ENCODE data around the gene SDHA.
"Not testable (repeated sequence)": the region's sequence is repeated elsewhere in the genome, so short reads cannot be mapped to it uniquely, and the experiment has no call there.

The SDHA gene

DNA sequence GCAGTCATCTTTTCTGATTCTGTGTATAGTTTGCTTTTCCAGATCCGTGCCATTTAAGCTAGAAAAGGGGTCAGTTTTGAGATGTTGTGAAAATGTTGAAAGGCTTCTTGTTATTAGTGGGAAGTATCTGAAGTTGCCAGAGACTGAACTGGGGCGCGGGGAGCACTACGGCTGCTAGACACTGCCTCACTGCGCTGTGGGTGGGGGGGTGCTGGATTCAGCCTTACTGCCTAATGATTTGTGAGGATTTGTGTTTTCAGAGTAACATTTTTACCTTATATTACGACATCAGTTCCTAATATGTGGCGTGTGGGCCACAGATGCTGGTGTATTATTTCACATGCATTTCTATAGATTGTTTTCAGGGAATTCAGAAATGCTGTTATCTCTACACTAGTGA is 55.4 kb downstream of the SDHA start:
- H3K4me3 ChIP-seq (ENCODE audit: low read depth in 1 of 2, low read length in 2 of 2); H3K9me3 ChIP-seq (ENCODE audit: control insufficient read depth in 1 of 2, low read length in 2 of 2); H3K27me3 ChIP-seq (ENCODE audit: low read depth, low read length); H3K27ac ChIP-seq (ENCODE audit: low read length): not testable (repeated sequence)
- Histone ChIP-seq H3K4me1 (ENCODE audit: control insufficient read depth in 1 of 2, insufficient read depth in 2 of 2, low read length in 2 of 2) (peaks cover 0 to 17% of the 10 kb centered on the region in 2 donors), H3K36me3 (ENCODE audit: control insufficient read depth in 1 of 2, insufficient read depth in 2 of 2, low read length in 2 of 2) (peaks cover 0 to 12% of the 10 kb centered on the region in 2 donors)

DNA sequence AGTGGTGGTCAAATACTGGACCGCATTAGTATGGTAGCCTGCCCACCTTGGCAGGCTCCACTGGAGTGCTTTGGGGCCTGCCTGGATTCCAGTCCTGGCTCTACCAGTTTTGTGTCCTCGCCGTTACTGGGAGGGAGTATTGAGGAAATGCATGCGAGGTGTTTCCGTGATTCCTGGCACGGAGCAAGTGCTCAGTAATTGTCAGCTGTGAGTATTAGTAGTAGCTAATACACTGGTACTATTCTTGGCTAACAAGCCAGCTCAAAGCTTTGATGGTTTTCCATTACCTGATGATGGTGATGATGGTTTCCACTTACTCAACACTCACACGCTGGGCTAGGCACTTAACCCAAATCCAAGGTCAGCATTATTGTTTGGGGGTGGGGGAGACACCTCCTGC is 56.2 kb downstream of the SDHA start:
- peaks cover 0 to 17% of the 10 kb centered on the region in 2 donors for H3K4me1 ChIP-seq (ENCODE audit: control insufficient read depth in 1 of 2, insufficient read depth in 2 of 2, low read length in 2 of 2)
- H3K36me3 ChIP-seq (ENCODE audit: control insufficient read depth in 1 of 2, insufficient read depth in 2 of 2, low read length in 2 of 2) = peaks cover 0 to 12% of the 10 kb centered on the region in 2 donors
- H3K9me3 ChIP-seq (ENCODE audit: control insufficient read depth in 1 of 2, low read length in 2 of 2); H3K27ac ChIP-seq (ENCODE audit: low read length); H3K4me3 ChIP-seq (ENCODE audit: low read depth in 1 of 2, low read length in 2 of 2); H3K27me3 ChIP-seq (ENCODE audit: low read depth, low read length): not testable (repeated sequence)

- Histone ChIP-seq H3K4me1 (ENCODE audit: control insufficient read depth in 1 of 2, insufficient read depth in 2 of 2, low read length in 2 of 2) (peaks cover 0 to 6% of the 10 kb centered on the region in 2 donors), H3K36me3 (ENCODE audit: control insufficient read depth in 1 of 2, insufficient read depth in 2 of 2, low read length in 2 of 2) (peaks cover 0 to 12% of the 10 kb centered on the region in 2 donors), H3K4me3 (ENCODE audit: low read depth in 1 of 2, low read length in 2 of 2) (no peak overlapping the region), H3K9me3 (ENCODE audit: control insufficient read depth in 1 of 2, low read length in 2 of 2) (no peaks in the 10 kb centered on the region), H3K27ac (ENCODE audit: low read length) (no peak overlapping the region), H3K27me3 (ENCODE audit: low read depth, low read length) (no peaks in the 10 kb centered on the region)
Observed at GRCh38 chr5:278646-279045, 60.5 kb downstream of the SDHA start.

DNA sequence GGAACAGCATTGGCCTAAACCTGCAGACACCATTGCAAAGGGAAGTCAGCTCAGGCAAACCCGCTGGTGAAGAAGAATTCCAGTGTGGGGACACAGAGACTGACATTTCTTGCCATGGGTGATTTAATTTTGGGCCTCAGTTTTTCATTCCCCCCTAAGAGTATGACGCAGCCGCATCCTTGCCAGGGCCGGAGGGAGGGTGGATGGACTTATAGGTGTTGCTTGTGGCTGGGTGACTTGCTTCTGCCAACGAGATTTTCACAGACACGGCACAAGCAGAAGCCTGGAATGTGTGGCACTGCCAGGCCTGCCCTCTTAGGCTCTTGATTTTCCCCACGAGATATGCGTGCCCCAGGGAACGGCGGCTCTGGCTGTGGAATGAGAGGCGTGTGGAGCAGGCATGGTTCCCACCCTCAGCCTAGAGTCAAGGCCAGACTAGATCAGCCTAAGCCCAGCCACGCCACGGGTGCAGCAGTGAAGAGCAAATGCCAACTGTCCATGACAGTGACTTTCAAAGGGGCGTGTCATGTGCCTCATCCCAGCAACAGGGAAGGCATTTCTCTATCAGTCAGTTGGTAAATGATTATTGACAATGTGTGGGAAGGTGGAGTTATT is 61.0 kb downstream of the SDHA start:
- H3K4me3 ChIP-seq (ENCODE audit: low read depth in 1 of 2, low read length in 2 of 2); H3K9me3 ChIP-seq (ENCODE audit: control insufficient read depth in 1 of 2, low read length in 2 of 2); H3K27ac ChIP-seq (ENCODE audit: low read length); H3K27me3 ChIP-seq (ENCODE audit: low read depth, low read length); H3K4me1 ChIP-seq (ENCODE audit: control insufficient read depth in 1 of 2, insufficient read depth in 2 of 2, low read length in 2 of 2): not testable (repeated sequence)
- H3K36me3 ChIP-seq (ENCODE audit: control insufficient read depth in 1 of 2, insufficient read depth in 2 of 2, low read length in 2 of 2) = peaks cover 0 to 13% of the 10 kb centered on the region in 2 donors

DNA sequence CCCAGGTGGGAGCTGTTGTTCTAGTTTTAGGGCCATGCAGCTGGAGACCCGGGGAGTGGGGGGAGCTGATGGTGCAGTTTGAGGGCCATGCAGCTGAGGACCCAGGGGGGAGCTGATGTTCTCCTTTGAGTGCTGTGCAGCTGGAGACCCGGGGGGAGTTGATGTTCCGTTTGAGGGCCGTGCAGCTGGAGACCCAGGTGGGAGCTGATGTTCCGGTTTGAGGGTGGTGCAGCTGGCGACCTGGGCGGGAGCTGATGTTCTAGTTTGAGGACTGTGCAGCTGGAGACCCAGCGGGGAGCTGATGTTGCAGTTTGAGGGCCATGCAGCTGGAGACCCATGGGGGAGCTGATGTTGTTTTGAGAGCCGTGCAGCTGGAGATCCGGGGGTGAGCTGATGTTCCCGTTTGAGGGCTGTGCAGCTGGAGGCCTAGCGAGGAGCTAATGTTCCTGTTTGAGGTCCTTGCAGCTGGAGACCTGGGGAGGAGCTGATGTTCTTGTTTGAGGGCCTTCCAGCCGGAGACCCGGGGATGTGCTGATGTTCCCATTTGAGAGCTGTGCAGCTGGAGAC is 68.0 kb downstream of the SDHA start:
- Histone ChIP-seq H3K36me3 (ENCODE audit: control insufficient read depth in 1 of 2, insufficient read depth in 2 of 2, low read length in 2 of 2) (peaks cover 5 to 21% of the 10 kb centered on the region in 2 donors), H3K4me1 (ENCODE audit: control insufficient read depth in 1 of 2, insufficient read depth in 2 of 2, low read length in 2 of 2) (no peaks in the 10 kb centered on the region), H3K27me3 (ENCODE audit: low read depth, low read length) (no peaks in the 10 kb centered on the region), H3K27ac (ENCODE audit: low read length) (no peak overlapping the region), H3K9me3 (ENCODE audit: control insufficient read depth in 1 of 2, low read length in 2 of 2) (no peaks in the 10 kb centered on the region), H3K4me3 (ENCODE audit: low read depth in 1 of 2, low read length in 2 of 2) (no peak overlapping the region)

GRCh38 chr5:290200-290599 is 72.1 kb downstream of the SDHA start:
- not testable (repeated sequence) for H3K27me3 ChIP-seq (ENCODE audit: low read depth, low read length); H3K4me1 ChIP-seq (ENCODE audit: control insufficient read depth in 1 of 2, insufficient read depth in 2 of 2, low read length in 2 of 2); H3K9me3 ChIP-seq (ENCODE audit: control insufficient read depth in 1 of 2, low read length in 2 of 2); H3K27ac ChIP-seq (ENCODE audit: low read length); H3K4me3 ChIP-seq (ENCODE audit: low read depth in 1 of 2, low read length in 2 of 2)
- H3K36me3 ChIP-seq (ENCODE audit: control insufficient read depth in 1 of 2, insufficient read depth in 2 of 2, low read length in 2 of 2) = peaks cover 5 to 10% of the 10 kb centered on the region in 2 donors

DNA sequence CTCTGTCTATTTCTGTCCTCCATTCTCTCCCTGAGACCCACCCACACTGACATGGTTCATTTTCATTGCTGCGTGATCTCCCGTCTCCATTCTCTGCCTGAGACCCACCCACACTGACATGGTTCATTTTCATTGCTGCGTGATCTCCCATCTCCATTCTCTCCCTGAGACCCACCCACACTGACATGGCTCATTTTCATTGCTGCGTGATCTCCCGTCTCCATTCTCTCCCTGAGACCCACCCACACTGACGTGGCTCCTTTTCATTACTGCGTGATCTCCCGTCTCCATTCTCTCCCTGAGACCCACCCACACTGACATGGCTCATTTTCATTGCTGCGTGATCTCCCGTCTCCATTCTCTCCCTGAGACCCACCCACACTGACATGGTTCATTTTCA is 73.2 kb downstream of the SDHA start:
- H3K27me3 ChIP-seq (ENCODE audit: low read depth, low read length); H3K4me1 ChIP-seq (ENCODE audit: control insufficient read depth in 1 of 2, insufficient read depth in 2 of 2, low read length in 2 of 2); H3K4me3 ChIP-seq (ENCODE audit: low read depth in 1 of 2, low read length in 2 of 2); H3K27ac ChIP-seq (ENCODE audit: low read length); H3K9me3 ChIP-seq (ENCODE audit: control insufficient read depth in 1 of 2, low read length in 2 of 2); H3K36me3 ChIP-seq (ENCODE audit: control insufficient read depth in 1 of 2, insufficient read depth in 2 of 2, low read length in 2 of 2): not testable (repeated sequence)

DNA sequence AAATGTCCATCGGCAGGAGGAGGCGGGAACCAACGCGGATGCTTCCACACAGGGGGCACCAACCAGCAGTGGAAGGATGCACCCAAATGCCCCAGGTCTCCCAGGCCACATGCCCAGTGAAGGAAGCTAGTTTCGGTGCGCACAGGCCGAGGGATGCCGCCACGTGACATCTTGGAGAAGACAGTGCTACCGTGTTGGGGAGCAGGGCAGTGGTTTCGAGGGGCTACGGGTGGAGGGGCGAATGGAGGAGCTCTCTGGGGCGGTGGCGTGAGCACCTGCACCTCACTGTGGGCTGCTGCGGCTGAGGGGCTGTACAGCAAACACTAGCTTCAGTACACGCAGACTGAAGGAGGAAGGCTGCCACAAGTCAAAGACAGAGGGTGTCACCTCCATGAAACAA is 76.7 kb downstream of the SDHA start:
- H3K36me3 ChIP-seq (ENCODE audit: control insufficient read depth in 1 of 2, insufficient read depth in 2 of 2, low read length in 2 of 2); H3K4me3 ChIP-seq (ENCODE audit: low read depth in 1 of 2, low read length in 2 of 2); H3K9me3 ChIP-seq (ENCODE audit: control insufficient read depth in 1 of 2, low read length in 2 of 2); H3K4me1 ChIP-seq (ENCODE audit: control insufficient read depth in 1 of 2, insufficient read depth in 2 of 2, low read length in 2 of 2); H3K27ac ChIP-seq (ENCODE audit: low read length); H3K27me3 ChIP-seq (ENCODE audit: low read depth, low read length): not testable (repeated sequence)

- not testable (repeated sequence) for H3K9me3 ChIP-seq (ENCODE audit: control insufficient read depth in 1 of 2, low read length in 2 of 2); H3K27me3 ChIP-seq (ENCODE audit: low read depth, low read length); H3K27ac ChIP-seq (ENCODE audit: low read length); H3K4me3 ChIP-seq (ENCODE audit: low read depth in 1 of 2, low read length in 2 of 2); H3K36me3 ChIP-seq (ENCODE audit: control insufficient read depth in 1 of 2, insufficient read depth in 2 of 2, low read length in 2 of 2); H3K4me1 ChIP-seq (ENCODE audit: control insufficient read depth in 1 of 2, insufficient read depth in 2 of 2, low read length in 2 of 2)
Observed at GRCh38 chr5:296207-296606, 78.1 kb downstream of the SDHA start.

DNA sequence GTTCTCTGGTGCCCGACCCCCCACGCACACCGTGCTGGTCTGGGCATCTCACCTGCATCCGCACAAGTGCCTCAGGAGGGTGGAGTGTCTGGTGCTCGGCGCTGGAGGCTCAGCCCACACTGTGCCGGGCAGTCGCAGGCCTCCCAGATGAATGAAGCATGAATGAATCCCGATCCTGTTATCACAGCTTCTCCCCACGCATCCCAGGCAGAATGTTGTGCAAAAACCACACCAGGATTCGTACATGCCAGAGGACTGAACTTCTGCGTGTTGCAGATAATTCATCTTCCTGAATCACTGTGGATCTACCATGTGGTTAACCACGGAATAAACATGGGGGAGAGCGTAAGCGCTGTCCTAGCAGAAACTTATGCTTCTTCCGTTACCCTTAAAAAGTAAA is 78.8 kb downstream of the SDHA start:
- not testable (repeated sequence) for H3K4me1 ChIP-seq (ENCODE audit: control insufficient read depth in 1 of 2, insufficient read depth in 2 of 2, low read length in 2 of 2); H3K27me3 ChIP-seq (ENCODE audit: low read depth, low read length); H3K36me3 ChIP-seq (ENCODE audit: control insufficient read depth in 1 of 2, insufficient read depth in 2 of 2, low read length in 2 of 2); H3K9me3 ChIP-seq (ENCODE audit: control insufficient read depth in 1 of 2, low read length in 2 of 2); H3K4me3 ChIP-seq (ENCODE audit: low read depth in 1 of 2, low read length in 2 of 2); H3K27ac ChIP-seq (ENCODE audit: low read length)

- not testable (repeated sequence) for H3K4me3 ChIP-seq (ENCODE audit: low read depth in 1 of 2, low read length in 2 of 2); H3K27me3 ChIP-seq (ENCODE audit: low read depth, low read length); H3K9me3 ChIP-seq (ENCODE audit: control insufficient read depth in 1 of 2, low read length in 2 of 2); H3K36me3 ChIP-seq (ENCODE audit: control insufficient read depth in 1 of 2, insufficient read depth in 2 of 2, low read length in 2 of 2); H3K4me1 ChIP-seq (ENCODE audit: control insufficient read depth in 1 of 2, insufficient read depth in 2 of 2, low read length in 2 of 2); H3K27ac ChIP-seq (ENCODE audit: low read length)
Observed at GRCh38 chr5:297448-297847, 79.3 kb downstream of the SDHA start.

DNA sequence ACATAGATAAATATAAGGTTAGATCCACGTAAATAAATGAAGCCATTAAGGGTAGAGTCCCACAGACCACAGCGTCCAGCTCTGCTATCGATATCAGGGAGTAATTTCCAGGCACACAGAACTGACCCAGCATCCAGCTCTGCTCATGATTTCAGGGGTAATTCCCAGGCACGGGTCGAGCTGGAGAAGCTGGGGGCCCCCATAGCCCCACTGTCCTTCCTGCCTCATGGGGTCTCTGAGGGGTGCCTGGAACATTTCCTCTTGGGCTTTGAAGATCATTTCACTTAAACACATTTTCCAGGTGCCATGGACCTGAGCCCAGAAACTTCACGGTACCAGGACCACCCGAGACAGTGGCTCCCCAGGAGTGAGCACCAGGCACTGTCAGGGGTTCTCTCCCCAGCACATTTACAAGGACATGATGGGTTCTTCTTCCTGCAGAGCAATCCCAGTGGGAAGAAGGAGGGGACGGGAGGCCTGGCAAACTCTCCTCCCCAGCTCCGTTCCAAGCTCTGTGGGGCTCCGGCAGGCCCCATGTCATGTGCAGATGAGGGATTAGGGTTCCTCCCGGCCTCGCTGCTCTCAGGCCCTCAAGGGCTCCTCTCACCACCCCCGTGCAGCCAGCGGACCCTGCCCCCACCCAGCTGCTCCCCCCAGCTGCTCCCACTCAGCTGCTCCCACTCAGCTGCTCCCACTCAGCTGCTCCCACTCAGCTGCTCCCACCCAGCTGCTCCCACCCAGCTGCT is 80.0 kb downstream of the SDHA start:
- H3K36me3 ChIP-seq (ENCODE audit: control insufficient read depth in 1 of 2, insufficient read depth in 2 of 2, low read length in 2 of 2); H3K4me1 ChIP-seq (ENCODE audit: control insufficient read depth in 1 of 2, insufficient read depth in 2 of 2, low read length in 2 of 2): not testable (repeated sequence)

More for the DNA sequence above, 80.0 kb downstream of the SDHA start:
- H3K27ac ChIP-seq (ENCODE audit: low read length); H3K9me3 ChIP-seq (ENCODE audit: control insufficient read depth in 1 of 2, low read length in 2 of 2); H3K4me3 ChIP-seq (ENCODE audit: low read depth in 1 of 2, low read length in 2 of 2); H3K27me3 ChIP-seq (ENCODE audit: low read depth, low read length): not testable (repeated sequence)

Data from muscle layer of duodenum (tissue), 2 donors.